Upper lobe of left lung (tissue), 6 donors: Measurements from ENCODE around the gene BET1L. TPM values are rescaled to one million over a fixed set of nuclear protein-coding genes. Genes with fewer than 3 reads are reported as not detected.

Experiments
- ATAC-seq, 2 donors: fragments of 200-7000 bp; cut with Tn5 transposase; one replicate each; pipeline ENCODE4 v1.9.1; 2022; ENCODE audit warnings: mild to moderate bottlenecking in 2 of 2, moderate library complexity in 2 of 2; ENCODE audit not compliant: low FRiP score in 2 of 2
- DNase-seq, 2 donors: peaks; one replicate each; pipeline ENCODE4 v3.0.0-alpha.2; 2019 to 2020
- H3K27ac ChIP-seq, 4 donors: fragments of 200-600 bp; sonication (generic); one replicate each; pipeline ENCODE4 v1.5.1; 2016 to 2019
- H3K27me3 ChIP-seq, 4 donors: fragments of 200-600 bp; sonication (generic); one replicate each; pipeline ENCODE4 v1.5.1; 2017 to 2019
- H3K36me3 ChIP-seq, 4 donors: fragments of 200-600 bp; sonication (generic); one replicate each; pipeline ENCODE4 v1.5.1; 2016 to 2019
- H3K4me1 ChIP-seq, 4 donors: fragments of 200-600 bp; sonication (generic); one replicate each; pipeline ENCODE4 v1.5.1; 2018 to 2019
- H3K4me3 ChIP-seq, 4 donors: fragments of 200-600 bp; sonication (generic); one replicate each; pipeline ENCODE4 v1.5.1; 2017 to 2019; ENCODE audit warnings: mild to moderate bottlenecking in 2 of 4, moderate library complexity in 1 of 4
- H3K9me3 ChIP-seq, 4 donors: fragments of 200-600 bp; sonication (generic); one replicate each; pipeline ENCODE4 v1.5.1; 2018 to 2019
- EP300 ChIP-seq, 4 donors: sonication (generic); formaldehyde crosslinking; IDR thresholded peaks; one replicate each; pipeline ENCODE4 v1.5.1; 2017; ENCODE audit warnings: antibody characterized with exemption in 4 of 4, control low read depth in 2 of 4
- POLR2A ChIP-seq, 4 donors: fragments of 450-650 bp; IDR thresholded peaks; one replicate each; pipeline ENCODE4 v1.5.1; 2016 to 2017; ENCODE audit warnings: antibody characterized with exemption in 4 of 4, mild to moderate bottlenecking in 2 of 4
- POLR2AphosphoS5 ChIP-seq, 2 donors: sonication (generic); formaldehyde crosslinking; IDR thresholded peaks; one replicate each; pipeline ENCODE4 v1.5.1; 2017; ENCODE audit warnings: antibody characterized with exemption in 2 of 2
- WGBS, 2 donors: methylation state at CpG; one replicate each; pipeline ENCODE4 v1.1.5; 2017 to 2018; 5-methylcytosine and 5-hydroxymethylcytosine counted together
- total RNA-seq, 6 donors: library from RNA; depleted of rRNA in 4 of 6; stranded (reverse); fragments of >200 nt in 4 of 6; gene quantifications; one replicate each; pipeline versions ENCODE4 v1.1.0 to v1.2.1, GENCODE V29; 2016 to 2021
- TF ChIP-seq, protein P1 (sequence below), 6 experiments: fragments of 450-650 bp in 4 of 6; fragments of 200-600 bp in 2 of 6; sonication (generic) in 2 of 6; IDR thresholded peaks; one replicate each; pipeline ENCODE4 v1.5.1; 2016 to 2019; ENCODE audit warnings: antibody characterized with exemption in 6 of 6
- donor health status: DM: no; HTN: no; CAD: no; lungs with moderate emphysema.
- donor health status: DM: no; HTN: yes; CAD: no; lungs with severe emphysema.

Gene BET1L
- total RNA-seq, 6 donors from 2014 or later = 24.3 to 70.1 (median 39.0) TPM

GRCh38 chr11:210122-210802 lies 3.1 kb upstream of the BET1L start:
- H3K4me3 ChIP-seq = peak overlapping the region in 1 of 4 donors; percentile 79
- H3K27ac ChIP-seq = peak overlapping the region in 3 of 4 donors; percentile 32 to 99 (median 97)
- no peak for ATAC-seq

GRCh38 chr11:209275-210121 lies 2.3 kb upstream of the BET1L start:
- H3K36me3 ChIP-seq = peaks cover 22 to 64% (median 56%) of the 10 kb centered on the region in 4 donors

More at GRCh38 chr11:210122-210802, 3.1 kb upstream of the BET1L start:
- WGBS, 2 donors = 95 to 98% methylated on average over 6 to 9 of the region's 9 CpGs
- TF ChIP-seq POLR2AphosphoS5 (IDR thresholded peaks at IDR 0.05) = no peak
- TF ChIP-seq, protein P1, sequence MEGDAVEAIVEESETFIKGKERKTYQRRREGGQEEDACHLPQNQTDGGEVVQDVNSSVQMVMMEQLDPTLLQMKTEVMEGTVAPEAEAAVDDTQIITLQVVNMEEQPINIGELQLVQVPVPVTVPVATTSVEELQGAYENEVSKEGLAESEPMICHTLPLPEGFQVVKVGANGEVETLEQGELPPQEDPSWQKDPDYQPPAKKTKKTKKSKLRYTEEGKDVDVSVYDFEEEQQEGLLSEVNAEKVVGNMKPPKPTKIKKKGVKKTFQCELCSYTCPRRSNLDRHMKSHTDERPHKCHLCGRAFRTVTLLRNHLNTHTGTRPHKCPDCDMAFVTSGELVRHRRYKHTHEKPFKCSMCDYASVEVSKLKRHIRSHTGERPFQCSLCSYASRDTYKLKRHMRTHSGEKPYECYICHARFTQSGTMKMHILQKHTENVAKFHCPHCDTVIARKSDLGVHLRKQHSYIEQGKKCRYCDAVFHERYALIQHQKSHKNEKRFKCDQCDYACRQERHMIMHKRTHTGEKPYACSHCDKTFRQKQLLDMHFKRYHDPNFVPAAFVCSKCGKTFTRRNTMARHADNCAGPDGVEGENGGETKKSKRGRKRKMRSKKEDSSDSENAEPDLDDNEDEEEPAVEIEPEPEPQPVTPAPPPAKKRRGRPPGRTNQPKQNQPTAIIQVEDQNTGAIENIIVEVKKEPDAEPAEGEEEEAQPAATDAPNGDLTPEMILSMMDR (IDR thresholded peaks at IDR 0.05) = no peak
- no peak for TF ChIP-seq EP300 (IDR thresholded peaks at IDR 0.05)
- no peak for TF ChIP-seq POLR2A (IDR thresholded peaks at IDR 0.05)
- H3K27me3 ChIP-seq = no peaks in the 10 kb centered on the region
- peaks cover 31 to 41% (median 37%) of the 10 kb centered on the region in 4 donors for H3K4me1 ChIP-seq
- H3K9me3 ChIP-seq = no peaks in the 10 kb centered on the region
- peaks cover 28 to 64% (median 57%) of the 10 kb centered on the region in 4 donors for H3K36me3 ChIP-seq
- DNase-seq = peak in 1 of 2 donors; percentile 19

GRCh38 chr11:208917-209260 lies 1.7 kb upstream of the BET1L start:
- Histone ChIP-seq H3K27ac (peak overlapping the region; percentile 97 to 99 (median 99)), H3K4me1 (peaks cover 38 to 53% (median 42%) of the 10 kb centered on the region in 4 donors), H3K36me3 (peaks cover 22 to 64% (median 56%) of the 10 kb centered on the region in 4 donors), H3K9me3 (no peaks in the 10 kb centered on the region), H3K27me3 (no peaks in the 10 kb centered on the region), H3K4me3 (peak overlapping the region; percentile 71 to 87 (median 78))
- WGBS, 2 donors = 0% methylated on average over 26 of the region's 26 CpGs; no CpG with 5 or more reads in 1 of the 2 donors
- DNase-seq (no peak), ATAC-seq (peak in 1 of 2 donors; percentile 1)
- TF ChIP-seq POLR2AphosphoS5 (IDR thresholded peaks at IDR 0.05) = no peak
- TF ChIP-seq EP300 (IDR thresholded peaks at IDR 0.05) = no peak
- TF ChIP-seq, protein P1 (IDR thresholded peaks at IDR 0.05) = no peak
- TF ChIP-seq POLR2A (IDR thresholded peaks at IDR 0.05) = no peak

More at GRCh38 chr11:209275-210121, 2.3 kb upstream of the BET1L start:
- no peak for ATAC-seq
- peak overlapping the region; percentile 97 to 99 (median 99) for H3K27ac ChIP-seq
- WGBS, 2 donors = 44 to 60% methylated on average over 14 to 24 of the region's 29 CpGs
- peak in 1 of 2 donors; percentile 22 for DNase-seq
- H3K27me3 ChIP-seq = no peaks in the 10 kb centered on the region
- no peaks in the 10 kb centered on the region for H3K9me3 ChIP-seq
- no peak for TF ChIP-seq POLR2AphosphoS5 (IDR thresholded peaks at IDR 0.05)
- TF ChIP-seq EP300 (IDR thresholded peaks at IDR 0.05) = no peak
- H3K4me3 ChIP-seq = peak overlapping the region; percentile 71 to 87 (median 78)
- peaks cover 35 to 47% (median 40%) of the 10 kb centered on the region in 4 donors for H3K4me1 ChIP-seq

GRCh38 chr11:208181-208916 lies 1.1 kb upstream of the BET1L start:
- 0% methylated on average over 18 to 31 of the region's 57 CpGs for WGBS, 2 donors
- Histone ChIP-seq H3K4me3 (peak overlapping the region; percentile 71 to 87 (median 78)), H3K4me1 (peaks cover 38 to 58% (median 44%) of the 10 kb centered on the region in 4 donors), H3K9me3 (no peaks in the 10 kb centered on the region), H3K36me3 (peaks cover 22 to 64% (median 57%) of the 10 kb centered on the region in 4 donors), H3K27me3 (no peaks in the 10 kb centered on the region), H3K27ac (peak overlapping the region; percentile 97 to 99 (median 99))
- ATAC-seq (peak; percentile 85 to 89), DNase-seq (peak; percentile 87 to 97)
- peak; percentile 72 to 88 for TF ChIP-seq POLR2AphosphoS5 (IDR thresholded peaks at IDR 0.05)
- TF ChIP-seq, protein P1 (IDR thresholded peaks at IDR 0.05) = peak in 1 of 6 experiments; percentile 13
- TF ChIP-seq EP300 (IDR thresholded peaks at IDR 0.05) = peak in 1 of 4 donors; percentile 10
- TF ChIP-seq POLR2A (IDR thresholded peaks at IDR 0.05) = peak in 3 of 4 donors; percentile 76 to 93 (median 82)
